Stomach (tissue), 9 donors: ENCODE measurements around the gene CTSL. TPM values are rescaled to one million over a fixed set of nuclear protein-coding genes. Genes with fewer than 3 reads are reported as not detected.

ENCODE experiments used
- DNase-seq, 2 donors: peaks; one replicate each; pipeline versions ENCODE4 v3.0.0 to v3.0.0-alpha.2; 2013 to 2019
- H3K27ac ChIP-seq, 5 donors: fragments of 200-600 bp in 4 of 5; sonication (generic) in 4 of 5; one replicate each; pipeline ENCODE4 v1.5.1; 2013 to 2019; ENCODE audit warnings: mild to moderate bottlenecking in 1 of 5, moderate library complexity in 1 of 5
- H3K27me3 ChIP-seq, 3 donors: fragments of 200-600 bp; sonication (generic); one replicate each; pipeline ENCODE4 v1.5.1; 2017 to 2019; ENCODE audit warnings: mixed run types in 1 of 3
- H3K36me3 ChIP-seq, 4 donors: fragments of 200-600 bp; sonication (generic); 1 replicate in 3 of 4; 2 replicates in 1 of 4; pipeline ENCODE4 v1.5.1; 2016 to 2019
- H3K4me1 ChIP-seq, 4 donors: fragments of 200-600 bp; sonication (generic); one replicate each; pipeline ENCODE4 v1.5.1; 2016 to 2019
- H3K4me3 ChIP-seq, 4 donors: fragments of 200-600 bp; sonication (generic) in 3 of 4; one replicate each; pipeline ENCODE4 v1.5.1; 2016 to 2019; ENCODE audit warnings: mild to moderate bottlenecking in 1 of 4
- H3K9me3 ChIP-seq, 4 donors: fragments of 200-600 bp; sonication (generic); one replicate each; pipeline ENCODE4 v1.5.1; 2016 to 2019
- EP300 ChIP-seq: sonication (generic); formaldehyde crosslinking; IDR thresholded peaks from one replicate; pipeline ENCODE4 v1.6.1; 2017; ENCODE audit warnings: antibody characterized with exemption
- POLR2A ChIP-seq, 4 donors: fragments of 450-650 bp; IDR thresholded peaks; one replicate each; pipeline ENCODE4 v1.6.1; 2016; ENCODE audit warnings: antibody characterized with exemption in 4 of 4, control low read depth in 2 of 4, mild to moderate bottlenecking in 1 of 4, moderate library complexity in 1 of 4
- POLR2AphosphoS5 ChIP-seq, 3 donors: sonication (generic); formaldehyde crosslinking; IDR thresholded peaks; one replicate each; pipeline ENCODE4 v1.6.1; 2016; ENCODE audit warnings: antibody characterized with exemption in 3 of 3
- WGBS, 5 donors: extraction: QIAGEN DNeasy Blood & Tissue Kit in 3 of 5; methylation state at CpG; one replicate each; pipeline versions ENCODE4 v1.1.5 to v1.1.7; 2013 to 2018; 5-methylcytosine and 5-hydroxymethylcytosine counted together
- intact Hi-C: fragments of 100-400 bp; cut with DNase I; formaldehyde crosslinking; loops from one replicate; pipeline ENCODE4 v1.15.1; 2023; ENCODE audit warnings: low total_unique reads
- polyA plus RNA-seq, 3 donors: library from polyadenylated mRNA; stranded (reverse); fragments of 200-250 nt; gene quantifications; one replicate each; pipeline ENCODE4 v1.2.3, GENCODE V29; 2013
- total RNA-seq, 5 donors: library from RNA; depleted of rRNA; stranded (reverse); fragments of >200 nt; gene quantifications; one replicate each; pipeline versions ENCODE4 v1.1.0 to v1.2.3, GENCODE V29; 2014 to 2016
- TF ChIP-seq, protein P1 (sequence below), 7 experiments: fragments of 450-650 bp in 4 of 7; fragments of 200-600 bp in 3 of 7; sonication (generic) in 3 of 7; IDR thresholded peaks; one replicate each; pipeline ENCODE4 v1.5.1; 2016 to 2019; ENCODE audit warnings: antibody characterized with exemption in 7 of 7, control low read depth in 2 of 7, mild to moderate bottlenecking in 1 of 7
- donor health status: healthy with polysubstance abuse.
- donor health status: Bipolar disorder and iron deficiency.
- donor health status: healthy.

CTSL gene
- total and polyA plus RNA-seq, 8 donors, result 4.9 to 104 (median 34.4) TPM

DNA sequence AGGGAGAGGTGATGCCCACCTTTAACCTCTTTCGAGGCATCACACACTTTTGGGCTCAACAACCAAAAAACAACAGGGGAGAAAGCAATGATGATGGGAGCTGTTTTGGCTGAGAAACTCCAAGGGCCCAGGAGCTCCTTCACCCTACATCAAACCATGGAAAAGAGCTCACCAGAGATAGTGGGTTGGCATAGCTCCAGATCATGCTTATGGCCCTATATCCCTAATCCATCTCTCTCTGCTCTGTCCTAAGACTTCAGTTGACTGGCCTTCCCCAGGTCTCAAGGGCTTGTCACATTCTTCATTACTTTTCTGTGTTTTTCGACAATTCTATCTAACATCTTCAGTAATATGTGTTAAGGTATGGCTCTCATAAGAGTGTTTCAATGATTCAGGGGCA lies 5.7 kb upstream of the CTSL start:
- Histone ChIP-seq H3K27me3 (no peaks in the 10 kb centered on the region), H3K4me1 (peaks cover 0 to 1% (median under 1%) of the 10 kb centered on the region in 4 donors), H3K4me3 (no peak overlapping the region), H3K9me3 (no peaks in the 10 kb centered on the region), H3K27ac (no peak overlapping the region), H3K36me3 (no peaks in the 10 kb centered on the region)
- intact Hi-C loops, result no loop called here
- WGBS, 5 donors, result 89 to 96% (median 95%) methylated on average over 2 of the region's 2 CpGs
- DNase-seq, result no peak
- TF ChIP-seq POLR2A (IDR thresholded peaks at IDR 0.05) (no peak), EP300 (no peak), POLR2AphosphoS5 (IDR thresholded peaks at IDR 0.05) (no peak)
- TF ChIP-seq, protein P1, sequence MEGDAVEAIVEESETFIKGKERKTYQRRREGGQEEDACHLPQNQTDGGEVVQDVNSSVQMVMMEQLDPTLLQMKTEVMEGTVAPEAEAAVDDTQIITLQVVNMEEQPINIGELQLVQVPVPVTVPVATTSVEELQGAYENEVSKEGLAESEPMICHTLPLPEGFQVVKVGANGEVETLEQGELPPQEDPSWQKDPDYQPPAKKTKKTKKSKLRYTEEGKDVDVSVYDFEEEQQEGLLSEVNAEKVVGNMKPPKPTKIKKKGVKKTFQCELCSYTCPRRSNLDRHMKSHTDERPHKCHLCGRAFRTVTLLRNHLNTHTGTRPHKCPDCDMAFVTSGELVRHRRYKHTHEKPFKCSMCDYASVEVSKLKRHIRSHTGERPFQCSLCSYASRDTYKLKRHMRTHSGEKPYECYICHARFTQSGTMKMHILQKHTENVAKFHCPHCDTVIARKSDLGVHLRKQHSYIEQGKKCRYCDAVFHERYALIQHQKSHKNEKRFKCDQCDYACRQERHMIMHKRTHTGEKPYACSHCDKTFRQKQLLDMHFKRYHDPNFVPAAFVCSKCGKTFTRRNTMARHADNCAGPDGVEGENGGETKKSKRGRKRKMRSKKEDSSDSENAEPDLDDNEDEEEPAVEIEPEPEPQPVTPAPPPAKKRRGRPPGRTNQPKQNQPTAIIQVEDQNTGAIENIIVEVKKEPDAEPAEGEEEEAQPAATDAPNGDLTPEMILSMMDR (IDR thresholded peaks at IDR 0.05), result no peak

DNA sequence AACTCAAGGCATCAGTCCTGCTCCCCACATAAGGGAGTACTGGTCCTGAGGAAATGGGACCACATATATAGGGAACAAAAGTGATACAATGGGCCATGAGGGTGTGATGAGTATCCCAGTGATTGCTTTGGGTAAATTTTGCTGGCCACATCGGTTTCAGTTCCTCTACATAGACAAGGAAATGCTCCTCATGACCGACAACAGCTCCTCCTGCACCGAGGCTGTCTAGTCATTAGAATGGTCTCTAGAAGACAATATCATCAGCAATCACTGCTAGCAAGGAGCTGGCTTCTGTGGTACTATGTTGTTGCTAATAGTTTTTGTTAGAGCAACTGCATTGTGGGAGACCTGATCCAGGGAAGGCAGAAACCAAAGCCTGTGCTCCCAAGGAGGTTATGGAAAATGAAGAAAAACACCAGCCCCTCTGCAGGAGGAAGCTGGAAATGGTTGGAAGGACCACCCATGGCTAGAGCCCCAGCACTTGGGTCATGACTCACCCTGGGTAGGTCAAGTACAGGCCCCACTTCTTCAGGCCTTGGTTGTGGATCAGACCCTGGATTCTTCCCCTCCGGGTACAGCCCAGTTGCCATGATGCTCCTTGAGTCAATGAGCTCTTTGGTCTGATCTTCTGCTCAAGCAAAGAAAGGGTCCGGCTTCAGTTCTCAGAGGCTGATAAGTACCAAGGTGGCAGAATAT lies 3.4 kb upstream of the CTSL start:
- no peaks in the 10 kb centered on the region for H3K9me3 ChIP-seq
- H3K4me1 ChIP-seq, result peaks cover 14 to 20% (median 17%) of the 10 kb centered on the region in 4 donors
- no peak overlapping the region for H3K4me3 ChIP-seq
- WGBS, 5 donors, result 87 to 98% (median 91%) methylated on average over 5 of the region's 5 CpGs
- peaks cover 0 to under 1% (median 0%) of the 10 kb centered on the region in 4 donors for H3K36me3 ChIP-seq
- TF ChIP-seq, protein P1 (IDR thresholded peaks at IDR 0.05), result no peak
- TF ChIP-seq POLR2AphosphoS5 (IDR thresholded peaks at IDR 0.05), result peak in 1 of 3 donors; percentile 5
- peak overlapping the region in 2 of 5 donors; percentile 7 to 20 for H3K27ac ChIP-seq
- peak in 1 of 2 donors; percentile 34 for DNase-seq
- intact Hi-C loops, result no loop called here
- peaks cover 0 to 11% (median 0%) of the 10 kb centered on the region in 3 donors for H3K27me3 ChIP-seq

DNA sequence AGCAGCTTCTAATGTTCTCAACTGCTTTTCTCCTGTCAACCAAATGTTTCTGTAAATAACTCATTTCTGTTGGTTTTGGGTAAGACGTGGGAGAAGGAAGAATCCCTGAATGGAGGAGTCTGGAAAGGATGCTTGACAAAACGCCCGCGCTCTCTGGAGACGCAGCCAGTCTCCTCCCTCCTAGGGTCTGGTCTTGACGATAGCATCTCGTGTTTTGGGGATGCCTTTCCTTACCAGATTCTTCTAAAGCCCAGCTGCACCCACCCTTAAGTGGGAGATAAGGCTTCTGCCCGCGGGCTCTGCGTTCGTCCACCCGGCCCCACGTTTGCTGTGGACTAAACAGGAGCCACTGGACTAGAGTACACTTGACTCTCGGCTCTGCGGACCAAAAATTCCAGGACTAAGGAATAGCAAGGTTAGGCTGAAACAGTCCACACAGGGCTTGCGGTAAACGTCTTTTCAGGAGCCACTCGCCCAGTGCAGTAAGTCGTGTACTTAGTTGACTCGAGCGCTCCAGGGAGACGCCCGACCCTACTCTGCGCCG lies 491 bp upstream of the CTSL start:
- peak in 1 of 2 donors; percentile 59 for DNase-seq
- Histone ChIP-seq H3K4me3 (peak overlapping the region; percentile 51 to 69 (median 56)), H3K4me1 (peaks cover 14 to 46% (median 30%) of the 10 kb centered on the region in 4 donors), H3K36me3 (peaks cover 0 to 29% (median 24%) of the 10 kb centered on the region in 4 donors), H3K27ac (peak overlapping the region; percentile 79 to 95 (median 91)), H3K27me3 (peaks cover 0 to 11% (median 0%) of the 10 kb centered on the region in 3 donors), H3K9me3 (no peaks in the 10 kb centered on the region)
- intact Hi-C loops, result no loop called here
- 4 to 9% (median 5%) methylated on average over 19 to 25 of the region's 25 CpGs for WGBS, 5 donors
- TF ChIP-seq POLR2A (IDR thresholded peaks at IDR 0.05) (no peak), POLR2AphosphoS5 (IDR thresholded peaks at IDR 0.05) (no peak), EP300 (no peak)
- TF ChIP-seq, protein P1 (IDR thresholded peaks at IDR 0.05), result no peak

DNA sequence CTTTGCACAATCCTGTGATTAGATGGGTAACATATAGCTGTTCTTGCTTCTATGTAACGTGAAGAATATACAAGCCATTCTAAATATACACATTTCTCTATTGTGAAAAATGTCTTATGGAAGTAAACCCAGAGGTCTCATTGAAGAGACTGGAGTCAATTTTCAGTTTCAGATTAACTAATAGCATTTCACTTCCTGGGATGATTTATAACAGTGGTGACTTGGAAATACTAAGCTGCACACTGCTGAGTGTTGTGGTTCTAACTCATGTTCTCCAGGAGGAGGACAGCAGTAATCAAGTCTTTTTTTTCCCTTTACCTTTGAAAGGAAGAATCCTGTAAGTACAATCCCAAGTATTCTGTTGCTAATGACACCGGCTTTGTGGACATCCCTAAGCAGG lies 3.3 kb downstream of the CTSL start:
- no peak for DNase-seq
- H3K9me3 ChIP-seq, result no peaks in the 10 kb centered on the region
- 88 to 97% (median 91%) methylated on average over 2 of the region's 2 CpGs for WGBS, 5 donors
- no peak overlapping the region for H3K27ac ChIP-seq
- H3K27me3 ChIP-seq, result peaks cover 0 to 11% (median 0%) of the 10 kb centered on the region in 3 donors
- intact Hi-C loops, result no loop called here
- no peak for TF ChIP-seq EP300
- H3K4me3 ChIP-seq, result peak overlapping the region in 1 of 4 donors; percentile 55
- peaks cover 14 to 48% (median 30%) of the 10 kb centered on the region in 4 donors for H3K4me1 ChIP-seq
- peaks cover 0 to 48% (median 43%) of the 10 kb centered on the region in 4 donors for H3K36me3 ChIP-seq
